GM21529 (cell line): ENCODE data around the gene TRIM6.
A peak's percentile ranks its signal among the peaks of the same experiment; 100 is the strongest.
"Not testable (repeated sequence)": the region's sequence is repeated elsewhere in the genome, so short reads cannot be mapped to it uniquely, and the experiment has no call there.

Experiments used
- ATAC-seq: cut with Tn5 transposase; IDR thresholded peaks from one replicate; pipeline ENCODE4 v1.9.1; 2021; ENCODE audit not compliant: unreplicated experiment

TRIM6 gene

GRCh38 chr11:5596607-5597201 is at the start of gene TRIM6:
TSS of gene TRIM6 (plus strand) at chr11:5596637. CDS start at chr11:5596898, 261 bp downstream.
- no peak for ATAC-seq

GRCh38 chr11:5547982-5548381 is 48.5 kb upstream of the TRIM6 start:
- ATAC-seq: peak; percentile 54

- no peak for ATAC-seq
Observed at GRCh38 chr11:5548440-5548839, 48.0 kb upstream of the TRIM6 start, which contains the start of gene OR52H1. TSS of gene OR52H1 (minus strand) at chr11:5548540. CDS start at chr11:5545505, 3,035 bp downstream.

GRCh38 chr11:5550440-5551095 is 45.9 kb upstream of the TRIM6 start:
- ATAC-seq: no peak

- ATAC-seq: no peak
Observed at GRCh38 chr11:5553343-5553742, 43.1 kb upstream of the TRIM6 start.

- no peak for ATAC-seq
Observed at GRCh38 chr11:5556596-5557188, 39.7 kb upstream of the TRIM6 start.

- ATAC-seq: no peak
Observed at GRCh38 chr11:5557751-5558150, 38.7 kb upstream of the TRIM6 start.

- ATAC-seq: no peak
Observed at GRCh38 chr11:5564259-5565019, 32.0 kb upstream of the TRIM6 start.

GRCh38 chr11:5574654-5575053 is 21.8 kb upstream of the TRIM6 start:
- no peak for ATAC-seq

GRCh38 chr11:5575152-5575551 is 21.3 kb upstream of the TRIM6 start:
- no peak for ATAC-seq

- ATAC-seq: no peak
Observed at GRCh38 chr11:5577101-5577500, 19.3 kb upstream of the TRIM6 start.

- no peak for ATAC-seq
Observed at GRCh38 chr11:5580577-5580976, 15.9 kb upstream of the TRIM6 start, which contains the start of gene OR52B6. TSS of gene OR52B6 (plus strand) at chr11:5580877. CDS start at chr11:5580877, 0 bp downstream.

- no peak for ATAC-seq
Observed at GRCh38 chr11:5581014-5581413, 15.4 kb upstream of the TRIM6 start.

- not testable (repeated sequence) for ATAC-seq
Observed at GRCh38 chr11:5584458-5584857, 12.0 kb upstream of the TRIM6 start.

GRCh38 chr11:5589906-5590305 is 6.5 kb upstream of the TRIM6 start:
- ATAC-seq: not testable (repeated sequence)

GRCh38 chr11:5591613-5592012 is 4.8 kb upstream of the TRIM6 start:
- ATAC-seq: no peak

GRCh38 chr11:5592615-5593014 is 3.8 kb upstream of the TRIM6 start:
- ATAC-seq: no peak

GRCh38 chr11:5593146-5593545 is 3.3 kb upstream of the TRIM6 start:
- ATAC-seq: no peak

GRCh38 chr11:5597953-5598352 is 1.5 kb downstream of the TRIM6 start:
- ATAC-seq: no peak

GRCh38 chr11:5600374-5600851 is 4.0 kb downstream of the TRIM6 start:
- ATAC-seq: peak; percentile 88

GRCh38 chr11:5602791-5603190 is 6.4 kb downstream of the TRIM6 start:
- ATAC-seq: not testable (repeated sequence)
